Activated CD4-positive, alpha-beta T cell treated with anti-CD3 and anti-CD28 coated beads, Interleukin-2, Interleukin-6, amounts not matched to agents 100 ng/mL and 50 ng/mL, durations not matched to agents 16 hours and 8 hours (primary cell): ENCODE measurements around the gene EPB41L4A.
"Not testable (repeated sequence)": the region's sequence is repeated elsewhere in the genome, so short reads cannot be mapped to it uniquely, and the experiment has no call there.

Source experiments
- DNase-seq: peaks from one replicate; pipeline ENCODE4 v3.0.0-alpha.2; 2020

Gene EPB41L4A, protein sequence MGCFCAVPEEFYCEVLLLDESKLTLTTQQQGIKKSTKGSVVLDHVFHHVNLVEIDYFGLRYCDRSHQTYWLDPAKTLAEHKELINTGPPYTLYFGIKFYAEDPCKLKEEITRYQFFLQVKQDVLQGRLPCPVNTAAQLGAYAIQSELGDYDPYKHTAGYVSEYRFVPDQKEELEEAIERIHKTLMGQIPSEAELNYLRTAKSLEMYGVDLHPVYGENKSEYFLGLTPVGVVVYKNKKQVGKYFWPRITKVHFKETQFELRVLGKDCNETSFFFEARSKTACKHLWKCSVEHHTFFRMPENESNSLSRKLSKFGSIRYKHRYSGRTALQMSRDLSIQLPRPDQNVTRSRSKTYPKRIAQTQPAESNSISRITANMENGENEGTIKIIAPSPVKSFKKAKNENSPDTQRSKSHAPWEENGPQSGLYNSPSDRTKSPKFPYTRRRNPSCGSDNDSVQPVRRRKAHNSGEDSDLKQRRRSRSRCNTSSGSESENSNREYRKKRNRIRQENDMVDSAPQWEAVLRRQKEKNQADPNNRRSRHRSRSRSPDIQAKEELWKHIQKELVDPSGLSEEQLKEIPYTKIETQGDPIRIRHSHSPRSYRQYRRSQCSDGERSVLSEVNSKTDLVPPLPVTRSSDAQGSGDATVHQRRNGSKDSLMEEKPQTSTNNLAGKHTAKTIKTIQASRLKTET

DNA sequence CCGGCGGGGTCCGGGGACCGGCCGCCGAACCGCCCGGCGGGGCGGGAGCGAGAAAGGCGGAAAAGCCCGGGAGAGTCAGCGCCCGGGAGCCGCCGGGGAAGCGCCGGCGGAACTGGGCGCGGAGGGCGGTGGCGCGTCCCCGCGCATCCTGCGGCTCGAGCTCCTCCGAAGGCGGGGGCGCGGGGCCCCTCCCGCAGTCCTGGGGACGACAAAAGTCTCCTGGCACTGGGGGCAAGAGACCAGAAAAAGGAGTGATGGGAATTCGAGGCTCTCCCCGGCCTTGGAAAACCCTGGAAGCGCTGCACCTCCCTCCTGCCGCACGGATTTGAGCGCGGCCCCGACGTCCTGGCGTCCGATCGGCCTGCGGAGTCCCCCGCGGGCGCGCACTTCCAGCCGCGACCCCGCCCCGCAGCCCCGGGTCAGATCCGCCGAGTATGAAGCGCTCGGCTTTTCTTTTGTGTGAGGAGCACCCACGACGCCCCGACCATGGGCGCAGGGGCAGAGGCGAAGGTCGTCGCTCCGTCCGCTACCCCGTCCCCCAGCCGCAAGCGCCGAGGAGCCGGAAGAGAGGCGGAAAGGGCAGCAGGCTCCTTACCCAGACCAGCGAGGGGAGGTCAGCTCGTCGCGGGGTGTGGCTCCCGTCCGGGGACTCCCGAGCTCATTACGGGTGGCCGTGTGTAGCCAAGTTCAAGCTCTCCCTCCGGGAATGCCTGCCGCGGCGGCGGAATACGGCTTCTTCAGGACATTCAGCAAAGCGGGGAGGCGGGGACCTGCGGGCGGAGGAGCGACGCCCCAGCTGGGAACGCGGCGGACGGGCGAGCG is at the start of gene EPB41L4A:
EPB41L4A (minus strand) TSS at position 114 of the 822 bp plus-strand sequence. CDS start 238 bp downstream, outside the sequence.
- DNase-seq = peak; percentile 3

DNA sequence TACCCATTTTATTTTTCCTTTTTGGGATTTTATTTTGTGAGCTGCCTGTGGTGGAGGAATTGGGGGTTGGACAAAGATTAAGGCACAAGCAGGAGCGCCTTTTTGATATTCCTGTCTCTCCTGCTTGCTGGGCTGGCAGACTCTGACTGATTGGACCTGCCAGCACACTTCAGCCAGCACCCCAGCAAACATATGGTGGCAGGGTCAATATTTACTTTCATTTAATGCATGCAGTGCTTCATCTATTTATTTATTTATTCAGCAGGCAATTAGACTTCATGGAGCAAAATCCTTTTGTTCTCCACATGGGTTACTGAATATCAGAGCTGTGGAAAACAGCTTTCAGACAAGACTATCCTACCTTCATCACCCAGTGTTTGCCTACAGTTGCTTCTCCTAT is 48.4 kb upstream of the EPB41L4A start:
- no peak for DNase-seq

DNA sequence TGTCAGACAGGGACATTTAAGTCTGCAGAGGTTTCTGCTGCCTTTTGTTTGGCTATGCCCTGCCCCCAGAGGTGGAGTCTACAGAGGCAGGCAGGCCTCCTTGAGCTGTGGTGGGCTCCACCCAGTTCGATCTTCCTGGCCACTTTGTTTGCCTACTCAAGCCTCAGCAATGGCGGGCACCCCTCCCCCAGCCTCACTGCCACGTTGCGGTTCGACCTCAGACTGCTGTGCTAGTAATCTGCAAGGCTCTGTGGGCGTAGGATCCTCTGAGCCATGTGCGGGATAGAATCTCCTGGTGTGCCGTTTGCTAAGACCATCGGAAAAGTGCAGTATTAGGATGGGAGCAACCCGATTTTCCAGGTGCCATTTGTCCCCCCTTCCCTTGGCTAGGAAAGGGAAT is 47.2 kb upstream of the EPB41L4A start:
- not testable (repeated sequence) for DNase-seq

DNA sequence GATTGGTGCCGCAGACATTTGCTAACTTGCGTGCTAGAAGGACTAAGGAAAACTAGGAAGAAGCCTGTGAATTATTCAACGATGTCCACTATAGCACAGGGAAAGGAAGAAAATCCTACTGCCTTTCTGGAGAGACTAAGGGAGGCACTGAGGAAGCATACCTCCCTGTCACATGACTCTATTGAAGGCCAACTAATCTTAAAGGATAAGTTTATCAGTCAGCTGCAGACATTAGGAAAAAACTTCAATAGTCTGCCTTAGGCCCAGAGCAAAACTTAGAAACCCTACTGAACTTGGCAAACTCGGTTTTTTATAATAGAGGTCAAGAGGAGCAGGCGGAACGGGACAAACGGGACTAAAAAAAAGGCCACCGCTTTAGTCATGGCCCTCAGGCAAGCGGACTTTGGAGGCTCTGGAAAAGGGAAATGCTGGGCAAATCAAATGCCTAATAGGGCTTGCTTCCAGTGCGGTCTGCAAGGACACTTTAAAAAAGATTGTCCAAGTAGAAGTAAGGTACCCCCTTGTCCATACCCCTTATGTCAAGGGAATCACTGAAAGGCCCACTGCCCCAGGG is 28.2 kb upstream of the EPB41L4A start:
- DNase-seq = not testable (repeated sequence)

DNA sequence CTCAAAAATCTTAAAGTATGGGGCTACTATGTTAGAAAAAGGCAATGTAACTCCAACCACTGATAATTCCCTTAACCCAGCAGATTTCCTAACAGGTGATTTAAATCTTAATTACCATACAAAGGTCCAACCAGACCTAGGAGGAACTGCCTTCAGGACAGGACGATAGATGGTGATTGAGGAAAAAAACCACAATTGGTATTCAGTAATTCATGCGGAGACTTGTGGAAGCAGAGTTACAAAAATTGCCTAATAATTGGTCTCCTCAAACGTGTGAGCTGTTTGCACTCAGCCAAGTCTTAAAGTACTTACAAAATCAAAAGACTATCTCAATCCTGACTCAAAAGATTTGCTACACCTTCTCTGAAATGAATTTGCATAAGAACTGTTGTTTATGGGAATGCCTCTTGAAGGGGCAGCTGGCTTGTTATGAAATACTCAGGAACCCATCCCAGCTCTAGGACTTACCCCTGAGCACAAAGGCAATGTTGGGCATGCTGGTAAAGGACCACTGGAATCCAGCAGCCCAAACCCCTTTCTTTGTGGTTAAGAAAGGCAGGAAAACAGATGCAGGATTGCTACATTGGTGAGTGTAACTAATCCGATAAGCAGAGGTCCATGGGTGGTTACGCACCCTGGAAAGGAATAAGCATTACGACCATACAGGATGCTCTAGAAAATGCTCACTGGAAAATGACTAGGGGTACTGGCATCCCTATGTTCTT is 26.7 kb upstream of the EPB41L4A start:
- no peak for DNase-seq

DNA sequence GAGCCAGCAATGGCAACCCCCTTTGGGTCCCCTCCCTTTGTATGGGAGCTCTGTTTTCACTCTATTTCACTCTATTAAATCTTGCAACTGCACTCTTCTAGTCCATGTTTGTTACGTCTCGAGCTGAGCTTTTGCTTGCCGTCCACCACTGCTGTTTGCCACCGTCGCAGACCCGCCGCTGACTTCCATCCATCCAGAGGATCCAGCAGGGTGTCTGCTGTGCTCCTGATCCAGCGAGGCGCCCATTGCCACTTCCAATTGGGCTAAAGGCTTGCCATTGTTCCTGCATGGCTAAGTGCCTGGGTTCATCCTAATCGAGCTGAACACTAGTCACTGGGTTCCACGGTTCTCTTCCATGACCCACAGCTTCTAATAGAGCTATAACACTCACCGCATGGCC is 24.9 kb upstream of the EPB41L4A start:
- not testable (repeated sequence) for DNase-seq

DNA sequence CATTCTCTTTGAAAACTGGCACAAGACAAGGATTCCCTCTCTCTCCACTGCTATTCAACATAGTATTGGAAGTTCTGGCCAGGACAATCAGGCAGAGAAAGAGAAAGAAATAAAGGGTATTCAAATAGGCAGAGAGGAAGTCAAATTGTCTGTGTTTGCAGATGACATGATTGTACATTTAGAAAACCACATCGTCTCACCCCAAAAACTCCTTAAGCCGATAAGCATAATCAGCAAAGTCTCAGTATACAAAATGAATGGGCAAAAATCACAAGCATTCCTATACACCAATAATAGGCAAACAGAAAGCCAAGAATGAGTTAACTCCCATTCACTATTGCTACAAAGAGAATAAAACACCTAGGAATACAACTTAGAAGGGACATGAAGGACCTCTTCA is 21.0 kb upstream of the EPB41L4A start:
- DNase-seq = no peak

DNA sequence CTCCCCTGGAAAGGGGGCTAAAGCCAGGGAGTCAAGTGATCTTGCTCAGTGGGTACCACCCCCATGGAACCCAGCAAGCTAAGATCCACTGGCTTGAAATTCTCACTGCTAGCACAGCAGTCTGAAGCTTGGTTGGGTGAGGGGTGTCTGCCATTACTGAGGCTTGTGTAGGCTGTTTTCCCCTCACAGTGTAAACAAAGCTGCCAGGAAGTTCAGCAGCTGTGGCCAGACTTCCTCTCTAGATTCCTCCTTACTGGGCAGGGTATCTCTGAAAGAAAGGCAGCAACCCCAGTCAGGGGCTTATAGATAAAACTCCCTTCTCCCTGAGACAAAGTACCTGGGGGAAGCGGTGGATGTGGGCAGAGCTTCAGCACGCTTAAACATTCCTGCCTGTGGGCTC is 17.1 kb upstream of the EPB41L4A start:
- no peak for DNase-seq

DNA sequence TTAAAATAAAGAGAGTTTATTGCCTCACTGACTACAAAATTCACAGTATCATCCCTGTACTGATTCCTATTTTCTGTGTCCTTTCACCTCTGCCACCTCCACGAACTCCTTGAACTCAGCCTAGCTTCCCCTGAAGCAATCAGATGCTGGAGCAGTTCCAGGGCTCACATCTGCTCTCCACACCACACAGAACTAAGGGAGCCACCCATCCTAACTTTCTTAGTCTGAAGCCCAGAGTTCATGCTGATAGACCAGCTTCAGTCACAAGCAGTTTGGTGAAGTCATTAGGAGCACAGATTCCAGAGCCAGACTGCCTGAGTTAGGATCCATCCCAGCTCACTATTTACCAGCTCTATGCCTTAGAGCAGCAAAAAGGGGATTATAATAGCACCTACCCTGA is 15.6 kb upstream of the EPB41L4A start:
- DNase-seq = no peak

DNA sequence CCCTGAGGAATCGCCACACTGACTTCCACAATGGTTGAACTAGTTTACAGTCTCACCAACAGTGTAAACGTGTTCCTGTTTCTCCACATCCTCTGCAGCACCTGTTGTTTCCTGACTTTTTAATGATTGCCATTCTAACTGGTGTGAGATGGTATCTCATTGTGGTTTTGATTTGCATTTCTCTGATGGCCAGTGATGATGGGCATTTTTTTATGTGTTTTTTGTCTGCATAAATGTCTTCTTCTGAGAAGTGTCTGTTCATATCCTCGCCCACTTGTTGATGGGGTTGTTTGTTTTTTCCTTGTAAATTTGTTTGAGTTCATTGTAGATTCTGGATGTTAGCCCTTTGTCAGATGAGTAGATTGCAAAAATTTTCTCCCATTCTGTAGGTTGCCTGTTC is 7.1 kb upstream of the EPB41L4A start:
- not testable (repeated sequence) for DNase-seq

DNA sequence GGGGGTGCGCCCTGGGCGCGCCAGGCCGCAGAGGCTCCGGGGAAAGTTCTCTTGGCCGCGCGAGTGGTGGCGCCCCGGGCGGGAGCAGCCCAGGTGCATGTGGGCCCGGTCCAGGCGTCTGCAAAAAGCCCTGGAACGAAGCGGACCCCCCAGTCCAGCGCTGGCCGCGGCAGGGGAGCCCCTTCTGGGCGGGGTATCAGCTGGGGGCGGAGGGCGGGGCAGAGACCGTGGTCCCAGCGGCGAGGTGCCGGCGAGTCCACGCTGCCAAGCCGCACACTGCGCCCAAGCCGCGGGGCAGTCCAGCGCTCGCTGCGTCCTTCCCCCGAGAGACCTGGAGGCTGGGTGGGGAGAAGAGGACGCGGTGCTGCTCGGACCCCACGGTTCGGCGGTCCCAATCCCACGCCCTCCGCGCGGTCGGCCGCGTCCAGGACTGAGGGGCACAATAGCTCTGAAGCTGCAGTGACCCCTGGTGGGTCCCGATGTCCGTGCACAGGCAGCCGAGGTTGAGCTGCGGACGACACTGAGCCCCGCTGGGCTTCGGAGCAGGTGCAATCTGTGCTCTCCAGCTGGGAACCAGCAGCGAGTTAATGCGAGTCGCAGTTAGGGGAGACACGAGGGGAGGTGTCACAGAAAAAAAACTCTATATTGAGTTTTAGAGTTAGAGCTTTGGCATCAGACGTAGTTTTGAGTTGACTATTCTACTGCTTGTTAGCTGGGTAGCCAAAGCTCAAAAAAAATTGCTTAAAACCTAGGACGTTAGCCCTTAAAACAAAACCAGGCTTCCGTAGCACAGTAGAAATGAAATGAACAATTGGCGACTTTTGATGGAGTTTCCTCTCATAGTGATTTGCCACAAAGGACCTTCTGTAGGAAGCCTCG is 1.1 kb upstream of the EPB41L4A start:
- DNase-seq = peak; percentile 54

DNA sequence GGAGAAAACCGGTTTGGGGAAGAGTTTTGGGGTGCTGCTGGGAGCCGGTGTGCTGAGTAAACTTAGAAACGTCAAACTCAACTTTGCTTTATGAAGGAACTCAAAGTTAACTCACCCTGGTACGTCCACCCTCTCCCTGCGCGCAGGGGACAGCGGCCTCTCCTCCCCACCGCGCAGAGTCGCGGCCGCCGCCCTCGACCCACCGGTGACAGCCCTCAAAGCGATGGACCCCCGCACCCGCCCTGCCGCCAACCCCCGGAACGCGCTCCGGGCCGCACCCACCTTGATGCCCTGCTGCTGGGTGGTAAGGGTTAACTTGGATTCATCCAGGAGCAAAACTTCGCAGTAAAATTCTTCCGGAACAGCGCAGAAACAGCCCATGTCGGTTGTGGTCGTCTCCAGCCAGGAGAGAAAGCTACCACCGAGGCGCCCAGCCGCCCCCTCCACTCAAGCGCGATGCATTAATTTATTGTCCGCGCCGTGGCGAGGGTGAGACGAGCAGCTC is 366 bp downstream of the EPB41L4A start:
- no peak for DNase-seq

DNA sequence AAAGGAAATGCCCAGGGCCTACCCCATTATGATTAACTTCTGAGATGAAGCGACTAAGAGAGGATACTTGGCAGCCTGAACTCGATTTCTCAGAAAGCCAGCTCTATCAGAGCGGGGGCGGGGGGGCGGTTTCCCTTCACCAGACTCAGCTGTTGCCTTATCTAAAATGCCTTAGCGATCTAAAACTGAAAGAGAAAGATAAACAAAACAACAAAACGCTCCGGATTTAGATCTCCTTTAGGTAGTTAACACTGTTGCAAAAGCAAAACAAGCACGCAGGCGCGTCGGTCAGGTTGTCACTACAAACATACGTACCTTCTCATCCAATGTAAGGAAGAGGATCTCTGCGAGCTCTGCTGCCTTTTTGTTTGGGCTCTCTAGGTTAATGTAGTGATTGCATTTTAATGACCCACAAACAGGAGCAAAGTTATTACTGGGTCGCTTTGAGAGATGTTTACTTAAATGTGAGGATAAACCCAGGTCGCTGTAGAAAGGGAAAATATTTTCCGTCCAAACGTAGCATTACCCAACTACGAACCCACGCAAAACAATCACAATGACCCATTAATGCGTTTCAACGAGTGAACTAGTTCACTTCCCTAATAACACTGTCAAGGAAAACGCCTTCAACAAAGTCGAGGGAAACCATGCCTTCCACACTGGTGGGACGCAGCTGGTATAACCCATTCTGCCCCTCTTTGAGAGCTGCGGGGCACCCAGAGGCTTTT is 982 bp downstream of the EPB41L4A start:
- DNase-seq = peak; percentile 45

DNA sequence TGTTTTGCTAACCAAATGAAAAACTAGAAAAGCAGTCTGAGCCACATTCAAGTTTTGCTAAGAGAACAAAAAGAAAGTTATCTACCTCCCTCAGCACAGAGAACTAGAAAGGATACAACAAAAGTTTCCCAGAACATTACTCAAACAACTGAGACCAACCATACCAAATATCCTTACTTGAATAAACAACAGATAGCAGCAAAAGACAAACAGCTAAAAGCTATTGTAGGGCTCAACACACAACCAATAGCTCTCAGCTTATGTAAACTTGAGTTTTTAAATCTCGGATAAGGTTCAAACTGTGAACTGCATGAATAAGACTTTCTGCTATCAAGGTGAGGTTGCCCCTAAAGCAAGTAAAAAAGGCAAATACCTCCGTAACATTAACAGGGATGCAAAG is 3.5 kb downstream of the EPB41L4A start:
- no peak for DNase-seq

DNA sequence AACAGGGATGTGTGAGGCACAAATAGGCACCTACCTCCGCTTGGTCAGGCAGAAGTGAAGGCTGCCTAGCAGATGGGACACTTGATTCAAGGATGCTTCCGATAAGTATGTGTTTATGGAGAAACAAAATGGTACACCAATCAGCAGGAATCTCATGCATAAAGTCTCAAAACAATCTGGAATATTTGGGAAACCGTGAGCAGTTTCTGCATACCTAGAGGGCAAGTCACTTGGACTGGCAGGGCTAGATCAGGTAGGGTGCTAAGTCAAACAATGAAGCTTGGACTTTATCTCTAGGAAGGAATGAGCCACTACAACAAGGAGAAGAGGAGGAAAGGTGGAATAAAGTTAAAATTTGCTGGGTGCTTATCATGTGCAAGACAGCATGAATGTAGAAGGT is 5.5 kb downstream of the EPB41L4A start:
- DNase-seq = no peak

DNA sequence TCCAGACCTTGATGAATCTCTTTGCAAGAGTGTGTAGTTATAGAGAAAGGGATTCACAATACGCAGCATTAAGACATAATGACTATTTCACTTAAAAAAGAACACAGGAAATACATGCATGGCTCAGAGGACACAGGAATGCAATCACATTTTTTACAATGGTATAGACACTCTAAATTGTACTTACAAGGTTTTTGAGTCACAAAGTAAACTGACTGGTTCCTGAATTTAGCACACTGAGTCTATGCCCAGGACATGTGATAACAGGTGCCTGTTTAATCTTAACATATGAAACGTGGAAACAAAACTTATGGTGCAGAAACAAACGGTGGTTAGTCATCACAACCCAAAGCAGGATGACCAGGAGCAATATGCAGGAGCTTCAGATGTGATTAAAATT is 6.7 kb downstream of the EPB41L4A start:
- no peak for DNase-seq

DNA sequence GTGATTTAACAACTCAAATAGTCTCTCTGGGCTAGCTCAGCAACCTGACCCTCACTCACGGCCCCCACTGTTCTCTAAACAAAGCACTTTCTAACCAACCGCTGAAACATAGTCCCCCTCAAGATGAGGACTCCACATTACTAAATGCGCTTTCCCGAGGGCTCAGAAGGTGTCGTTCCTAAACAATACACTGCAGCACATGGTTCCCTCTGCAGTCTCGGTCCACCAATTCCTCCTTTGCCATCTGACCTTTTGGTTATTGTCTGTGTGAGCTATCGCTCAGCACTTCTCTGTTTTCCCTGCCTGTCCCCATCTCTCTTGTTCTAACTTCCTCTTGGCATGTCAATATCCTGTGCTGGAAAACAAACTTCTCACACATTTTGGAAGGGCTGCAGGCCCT is 7.2 kb downstream of the EPB41L4A start:
- DNase-seq = no peak

DNA sequence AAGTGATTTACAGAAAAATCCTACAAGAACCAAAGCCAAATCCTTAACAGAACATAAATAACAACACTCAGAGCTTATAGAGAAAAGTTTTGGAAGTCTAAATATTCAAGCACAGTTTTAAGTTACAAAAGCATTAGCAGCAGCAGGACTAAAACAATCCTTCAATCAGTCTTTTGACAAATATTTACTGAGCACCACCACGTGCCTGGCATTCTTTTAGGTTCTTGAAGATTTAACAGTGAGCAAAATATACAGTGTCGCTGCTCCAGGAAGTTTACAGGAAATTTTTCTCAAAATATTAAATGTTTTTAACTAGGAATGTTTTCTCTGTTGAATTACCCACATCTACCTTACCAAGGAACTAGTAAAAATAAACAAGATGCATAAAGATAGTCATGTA is 11.4 kb downstream of the EPB41L4A start:
- no peak for DNase-seq

DNA sequence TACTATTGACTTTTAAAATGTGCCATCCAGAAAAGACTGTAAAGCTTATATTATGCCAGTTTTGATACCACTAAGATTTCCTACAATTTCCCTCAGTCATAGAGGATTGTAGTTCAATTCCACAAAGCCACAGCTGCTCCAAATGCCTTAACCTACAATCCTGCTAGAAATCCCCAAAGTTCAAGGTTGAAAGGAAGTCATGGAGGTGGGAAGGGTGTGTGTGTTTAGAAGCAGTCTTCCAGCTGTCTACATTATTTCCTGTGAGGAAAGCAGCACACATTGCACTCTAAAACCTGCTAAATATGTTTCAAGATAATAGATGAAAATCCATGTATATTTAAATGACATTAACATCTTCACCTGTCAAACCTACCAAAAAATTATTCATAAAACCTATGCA is 11.8 kb downstream of the EPB41L4A start:
- no peak for DNase-seq

DNA sequence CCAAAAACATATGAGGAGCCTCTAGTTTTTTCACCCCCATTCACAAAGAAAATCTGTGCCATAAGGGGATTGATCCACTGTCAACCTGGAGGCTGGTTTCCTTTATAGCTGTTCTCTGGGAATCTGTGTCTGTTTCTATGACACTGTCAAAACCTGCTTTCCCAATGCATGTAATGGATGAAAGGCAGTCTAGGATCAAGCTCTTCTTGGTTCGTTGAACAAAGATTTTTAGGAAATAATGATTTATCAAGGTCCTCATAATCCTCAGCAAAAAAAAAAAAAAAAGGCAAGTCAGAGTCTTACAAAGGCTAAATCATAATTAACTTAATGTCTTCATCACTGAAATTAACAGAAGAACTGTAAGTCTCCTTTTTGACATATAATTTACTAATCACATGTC is 16.0 kb downstream of the EPB41L4A start:
- DNase-seq = no peak

DNA sequence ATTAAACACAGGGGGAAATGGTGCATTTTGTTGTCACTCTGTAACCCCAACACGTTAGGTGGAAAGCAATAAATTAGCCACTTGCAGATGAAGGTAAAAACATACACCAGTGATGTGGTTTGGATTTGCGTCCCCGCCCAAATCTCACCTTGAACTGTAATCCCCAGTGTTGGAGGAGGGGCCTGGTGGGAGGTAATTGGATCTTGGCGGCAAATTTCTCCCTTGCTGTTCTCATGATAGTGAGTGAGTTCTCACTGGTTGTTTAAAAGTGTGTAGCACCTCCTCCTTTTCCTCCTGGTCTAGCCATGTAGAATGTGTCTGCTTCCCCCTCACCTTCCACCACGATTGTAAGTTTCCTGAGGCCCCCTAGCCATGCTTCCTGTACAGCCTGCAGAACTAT is 17.2 kb downstream of the EPB41L4A start:
- DNase-seq = no peak
